Lower lobe of right lung (tissue), 2 donors: ENCODE data around the gene UNC13D. TPM values are rescaled to one million over a fixed set of nuclear protein-coding genes. Genes with fewer than 3 reads are reported as not detected.

Source experiments
- ATAC-seq, 2 donors: fragments of 200-7000 bp; cut with Tn5 transposase; one replicate each; pipeline ENCODE4 v1.9.1; 2020 to 2022; ENCODE audit warnings: mild to moderate bottlenecking in 2 of 2, moderate library complexity in 2 of 2
- DNase-seq: peaks from one replicate; pipeline ENCODE4 v3.0.0-alpha.2; 2020
- H3K27ac ChIP-seq: fragments of 200-600 bp; one replicate; pipeline ENCODE4 v1.8.0; 2022
- H3K27me3 ChIP-seq: fragments of 200-600 bp; one replicate; pipeline ENCODE4 v1.8.0; 2022; ENCODE audit warnings: low read depth
- H3K36me3 ChIP-seq: fragments of 200-600 bp; one replicate; pipeline ENCODE4 v1.8.0; 2022; ENCODE audit warnings: mild to moderate bottlenecking
- H3K4me1 ChIP-seq: fragments of 200-600 bp; one replicate; pipeline ENCODE4 v1.8.0; 2022
- H3K4me3 ChIP-seq: fragments of 200-600 bp; one replicate; pipeline ENCODE4 v1.8.0; 2022; ENCODE audit warnings: mild to moderate bottlenecking
- H3K9me3 ChIP-seq: fragments of 200-600 bp; one replicate; pipeline ENCODE4 v1.8.0; 2022
- CTCF ChIP-seq: fragments of 200-600 bp; IDR thresholded peaks from one replicate; pipeline ENCODE4 v1.8.0; 2022; ENCODE audit warnings: antibody characterized with exemption, mild to moderate bottlenecking
- intact Hi-C: fragments of 100-400 bp; cut with DNase I; formaldehyde crosslinking; loops from one replicate; pipeline ENCODE4 v1.11.0; 2022
- total RNA-seq: library from RNA; stranded (reverse); fragmentation: NEBNext Ultra II Directional; extraction: Animal tissue kit (Norgen Biotek cat#: 25700); gene quantifications from one replicate; pipeline ENCODE4 v1.2.1, GENCODE V29; 2021
- donor health status: DM: no; HTN: yes; CAD: no; lungs with severe emphysema.

UNC13D gene
- total RNA-seq, 1 donor from 2014 or later: 118 TPM

GRCh38 chr17:75831032-75831571 is 13.1 kb downstream of the UNC13D start:
- Histone ChIP-seq H3K27ac (peak overlapping the region; percentile 74), H3K27me3 (no peaks in the 10 kb centered on the region), H3K36me3 (peaks cover 77% of the 10 kb centered on the region), H3K4me3 (no peak overlapping the region), H3K4me1 (peaks cover 20% of the 10 kb centered on the region), H3K9me3 (no peaks in the 10 kb centered on the region)
- no peak for DNase-seq
- intact Hi-C loops: no loop called here
- no peak for TF ChIP-seq CTCF
- ATAC-seq: no peak

GRCh38 chr17:75830164-75831031 is 13.8 kb downstream of the UNC13D start:
- peaks cover 20% of the 10 kb centered on the region for H3K4me1 ChIP-seq
- ATAC-seq: no peak
- peak; percentile 53 for TF ChIP-seq CTCF
- H3K27ac ChIP-seq: no peak overlapping the region
- peaks cover 75% of the 10 kb centered on the region for H3K36me3 ChIP-seq
- H3K9me3 ChIP-seq: no peaks in the 10 kb centered on the region
- intact Hi-C loops: no loop called here
- DNase-seq: no peak
- H3K4me3 ChIP-seq: no peak overlapping the region
- H3K27me3 ChIP-seq: no peaks in the 10 kb centered on the region

- Histone ChIP-seq H3K4me3 (no peak overlapping the region), H3K27ac (no peak overlapping the region), H3K36me3 (peaks cover 75% of the 10 kb centered on the region), H3K4me1 (peaks cover 20% of the 10 kb centered on the region), H3K27me3 (no peaks in the 10 kb centered on the region), H3K9me3 (no peaks in the 10 kb centered on the region)
- intact Hi-C loops: no loop called here
- TF ChIP-seq CTCF: no peak
- no peak for ATAC-seq
- no peak for DNase-seq
Observed at GRCh38 chr17:75829747-75830146, 14.5 kb downstream of the UNC13D start.

GRCh38 chr17:75828741-75829140 is 15.5 kb downstream of the UNC13D start:
- Histone ChIP-seq H3K27ac (peak overlapping the region; percentile 71), H3K4me3 (no peak overlapping the region), H3K9me3 (no peaks in the 10 kb centered on the region), H3K4me1 (peaks cover 20% of the 10 kb centered on the region), H3K36me3 (peaks cover 75% of the 10 kb centered on the region), H3K27me3 (no peaks in the 10 kb centered on the region)
- intact Hi-C loops: no loop called here
- ATAC-seq: no peak
- no peak for TF ChIP-seq CTCF
- DNase-seq: no peak

GRCh38 chr17:75828076-75828400 is 16.2 kb downstream of the UNC13D start:
- H3K36me3 ChIP-seq: peaks cover 76% of the 10 kb centered on the region
- DNase-seq (no peak), ATAC-seq (no peak)
- H3K4me3 ChIP-seq: peak overlapping the region; percentile 39
- no peaks in the 10 kb centered on the region for H3K9me3 ChIP-seq
- peak overlapping the region; percentile 71 for H3K27ac ChIP-seq
- H3K4me1 ChIP-seq: peaks cover 20% of the 10 kb centered on the region
- H3K27me3 ChIP-seq: no peaks in the 10 kb centered on the region
- intact Hi-C loops: no loop called here
- TF ChIP-seq CTCF: no peak
